Type B pancreatic cell (in vitro differentiated cells): Measurements from ENCODE around the gene RFK. TPM values are rescaled to one million over a fixed set of nuclear protein-coding genes. Genes with fewer than 3 reads are reported as not detected.

Source experiments
- DNase-seq: peaks from one replicate; pipeline ENCODE4 v3.0.0; 2021; ENCODE audit warnings: mixed read lengths; ENCODE audit not compliant: unreplicated experiment; ENCODE audit errors: extremely low spot score
- H3K27ac Mint-ChIP-seq: 2 replicates; pipeline ENCODE4 v1.8.0; 2021; ENCODE audit warnings: mild to moderate bottlenecking, mixed read lengths
- H3K27me3 Mint-ChIP-seq: 2 replicates; pipeline ENCODE4 v1.8.0; 2021; ENCODE audit warnings: mixed read lengths
- H3K36me3 Mint-ChIP-seq: 2 replicates; pipeline ENCODE4 v1.8.0; 2021; ENCODE audit warnings: mixed read lengths
- H3K4me1 Mint-ChIP-seq: one replicate; pipeline ENCODE4 v1.8.0; 2021; ENCODE audit warnings: mixed read lengths; ENCODE audit not compliant: unreplicated experiment
- H3K4me3 Mint-ChIP-seq: 2 replicates; pipeline ENCODE4 v1.8.0; 2021; ENCODE audit warnings: mild to moderate bottlenecking, mixed read lengths
- H3K9me3 Mint-ChIP-seq: 2 replicates; pipeline ENCODE4 v1.8.0; 2021; ENCODE audit warnings: mixed read lengths
- total RNA-seq: library from RNA; stranded (reverse); gene quantifications from 2 replicates; pipeline ENCODE4 v1.2.1, GENCODE V29; 2021; ENCODE audit warnings: low replicate concordance
- TF ChIP-seq, protein P1 (sequence below): fragments of 200-600 bp; sonication (generic); conservative IDR thresholded peaks from 2 replicates; pipeline ENCODE4 v1.5.0; 2021; ENCODE audit warnings: antibody characterized with exemption, mild to moderate bottlenecking

RFK gene
- total RNA-seq, 1 donor from 2014 or later = 19.8 TPM

- no peak overlapping the region for H3K4me3 Mint-ChIP-seq
- H3K27me3 Mint-ChIP-seq = no peaks in the 10 kb centered on the region
- H3K27ac Mint-ChIP-seq = no peak overlapping the region
- TF ChIP-seq, protein P1, sequence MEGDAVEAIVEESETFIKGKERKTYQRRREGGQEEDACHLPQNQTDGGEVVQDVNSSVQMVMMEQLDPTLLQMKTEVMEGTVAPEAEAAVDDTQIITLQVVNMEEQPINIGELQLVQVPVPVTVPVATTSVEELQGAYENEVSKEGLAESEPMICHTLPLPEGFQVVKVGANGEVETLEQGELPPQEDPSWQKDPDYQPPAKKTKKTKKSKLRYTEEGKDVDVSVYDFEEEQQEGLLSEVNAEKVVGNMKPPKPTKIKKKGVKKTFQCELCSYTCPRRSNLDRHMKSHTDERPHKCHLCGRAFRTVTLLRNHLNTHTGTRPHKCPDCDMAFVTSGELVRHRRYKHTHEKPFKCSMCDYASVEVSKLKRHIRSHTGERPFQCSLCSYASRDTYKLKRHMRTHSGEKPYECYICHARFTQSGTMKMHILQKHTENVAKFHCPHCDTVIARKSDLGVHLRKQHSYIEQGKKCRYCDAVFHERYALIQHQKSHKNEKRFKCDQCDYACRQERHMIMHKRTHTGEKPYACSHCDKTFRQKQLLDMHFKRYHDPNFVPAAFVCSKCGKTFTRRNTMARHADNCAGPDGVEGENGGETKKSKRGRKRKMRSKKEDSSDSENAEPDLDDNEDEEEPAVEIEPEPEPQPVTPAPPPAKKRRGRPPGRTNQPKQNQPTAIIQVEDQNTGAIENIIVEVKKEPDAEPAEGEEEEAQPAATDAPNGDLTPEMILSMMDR = no peak
- no peaks in the 10 kb centered on the region for H3K9me3 Mint-ChIP-seq
- peaks cover 12% of the 10 kb centered on the region for H3K4me1 Mint-ChIP-seq
- DNase-seq = no peak
- no peaks in the 10 kb centered on the region for H3K36me3 Mint-ChIP-seq
Observed at GRCh38 chr9:76399856-76400255, 5.6 kb upstream of the RFK start.

DNA sequence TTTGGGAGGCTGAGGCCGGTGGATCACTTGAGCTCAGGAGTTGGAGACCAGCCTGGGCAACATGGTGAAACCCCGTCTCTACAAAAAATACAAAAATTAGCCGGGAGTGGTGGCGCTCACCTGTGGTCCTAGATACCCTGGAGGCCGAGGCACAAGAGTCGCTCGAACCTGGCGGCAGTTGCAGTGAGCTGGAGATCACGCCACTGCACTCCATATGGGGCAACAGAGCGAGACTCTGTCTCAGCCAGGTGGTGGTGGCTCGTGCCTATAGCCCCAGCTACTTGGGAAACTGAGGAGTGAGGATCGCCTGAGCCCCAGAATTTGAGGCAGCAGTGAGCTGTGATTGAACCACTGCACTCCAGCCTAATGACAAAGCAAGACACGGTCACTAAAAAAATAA lies 2.4 kb upstream of the RFK start:
- no peak overlapping the region for H3K27ac Mint-ChIP-seq
- TF ChIP-seq, protein P1 = no peak
- H3K4me1 Mint-ChIP-seq = peaks cover 10% of the 10 kb centered on the region
- peaks cover 13% of the 10 kb centered on the region for H3K36me3 Mint-ChIP-seq
- H3K9me3 Mint-ChIP-seq = no peaks in the 10 kb centered on the region
- H3K27me3 Mint-ChIP-seq = no peaks in the 10 kb centered on the region
- H3K4me3 Mint-ChIP-seq = no peak overlapping the region
- DNase-seq = no peak

GRCh38 chr9:76396144-76396543 lies 1.9 kb upstream of the RFK start:
- Mint-ChIP-seq H3K36me3 (peaks cover 13% of the 10 kb centered on the region), H3K27ac (no peak overlapping the region), H3K4me1 (peaks cover 10% of the 10 kb centered on the region), H3K4me3 (no peak overlapping the region), H3K9me3 (no peaks in the 10 kb centered on the region), H3K27me3 (no peaks in the 10 kb centered on the region)
- DNase-seq = no peak
- TF ChIP-seq, protein P1 = no peak

DNA sequence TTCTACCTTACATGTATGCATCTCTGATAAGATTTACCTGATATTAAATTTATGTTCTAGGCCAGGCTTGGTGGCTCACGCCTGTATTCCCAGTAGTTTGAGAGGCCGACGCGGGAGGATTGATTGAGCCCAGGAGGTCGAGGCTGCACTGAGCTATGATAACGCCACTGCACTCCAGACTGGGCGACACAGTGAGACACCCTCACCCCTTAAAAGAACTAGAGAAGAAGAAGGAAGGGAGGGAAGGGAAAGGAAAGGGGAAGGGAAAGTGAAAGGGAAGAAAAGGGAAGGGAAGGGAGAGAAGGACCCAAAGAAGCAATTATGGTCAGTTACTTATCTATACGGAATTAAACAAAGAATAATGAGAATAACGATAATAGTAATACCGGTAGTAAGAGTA lies 1.2 kb upstream of the RFK start:
- Mint-ChIP-seq H3K9me3 (no peaks in the 10 kb centered on the region), H3K4me1 (peaks cover 10% of the 10 kb centered on the region), H3K36me3 (peaks cover 17% of the 10 kb centered on the region), H3K27ac (peak overlapping the region; percentile 96), H3K27me3 (no peaks in the 10 kb centered on the region), H3K4me3 (peak overlapping the region; percentile 94)
- TF ChIP-seq, protein P1 = no peak
- DNase-seq = no peak

DNA sequence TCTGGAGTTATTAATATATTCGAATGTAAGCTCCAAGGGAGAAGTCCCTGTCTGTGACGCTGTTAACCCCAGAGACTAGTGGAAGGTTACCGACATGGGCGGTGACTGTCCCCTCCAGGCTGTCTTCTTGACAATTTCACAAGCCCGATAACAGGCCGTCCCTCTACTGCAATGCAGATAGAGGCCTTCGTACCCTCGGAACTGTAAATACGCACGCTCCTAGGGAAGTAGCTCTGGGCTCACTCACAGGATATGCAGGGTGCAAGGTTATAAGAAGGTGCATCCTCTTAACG lies 680 bp upstream of the RFK start:
- no peaks in the 10 kb centered on the region for H3K9me3 Mint-ChIP-seq
- peak overlapping the region; percentile 94 for H3K4me3 Mint-ChIP-seq
- no peak for DNase-seq
- H3K27ac Mint-ChIP-seq = peak overlapping the region; percentile 96
- TF ChIP-seq, protein P1 = no peak
- H3K27me3 Mint-ChIP-seq = no peaks in the 10 kb centered on the region
- peaks cover 10% of the 10 kb centered on the region for H3K4me1 Mint-ChIP-seq
- H3K36me3 Mint-ChIP-seq = peaks cover 17% of the 10 kb centered on the region

DNA sequence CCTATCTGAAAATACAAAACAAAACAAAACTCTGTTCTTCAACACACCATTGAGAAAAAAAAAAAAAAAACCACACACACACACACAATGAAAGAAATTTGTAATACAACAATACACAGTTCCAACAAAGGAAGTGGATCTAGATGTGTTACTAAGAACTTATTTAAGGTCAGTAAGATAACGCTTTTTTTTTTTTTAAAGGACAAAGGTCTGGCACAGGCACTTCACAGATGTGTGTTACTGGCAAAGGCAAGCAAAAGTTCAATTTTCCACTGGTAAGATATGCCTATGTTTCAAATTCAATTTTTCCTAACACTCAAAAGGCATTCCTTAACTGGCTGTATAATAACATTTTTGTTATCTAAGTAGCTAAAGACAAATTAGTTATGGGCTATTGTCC lies 3.6 kb downstream of the RFK start:
- Mint-ChIP-seq H3K9me3 (no peaks in the 10 kb centered on the region), H3K4me3 (no peak overlapping the region), H3K27me3 (no peaks in the 10 kb centered on the region), H3K36me3 (peaks cover 26% of the 10 kb centered on the region), H3K4me1 (peaks cover 10% of the 10 kb centered on the region), H3K27ac (no peak overlapping the region)
- TF ChIP-seq, protein P1 = no peak
- no peak for DNase-seq
